ENCODE measurements around the gene HMGN1.
"Not testable (repeated sequence)": the region's sequence is repeated elsewhere in the genome, so short reads cannot be mapped to it uniquely, and the experiment has no call there.

Gene HMGN1

GRCh38 chr21:39348355-39349210, at the start of gene HMGN1:
Gene HMGN1 (minus strand): TSS chr21:39349088. CDS start chr21:39348917, 171 bp downstream.
- DNase-seq, result peak; percentile 94

GRCh38 chr21:39397646-39398385, 48.9 kb upstream of the HMGN1 start:
- DNase-seq, result no peak

GRCh38 chr21:39392981-39393380, 44.1 kb upstream of the HMGN1 start:
- DNase-seq, result no peak

- no peak for DNase-seq
These were observed 41.4 kb upstream of the HMGN1 start for GRCh38 chr21:39390212-39390765.

- DNase-seq, result no peak
These were observed 39.9 kb upstream of the HMGN1 start for GRCh38 chr21:39388811-39389155.

- peak; percentile 95 for DNase-seq
These were observed 39.3 kb upstream of the HMGN1 start for GRCh38 chr21:39388038-39388810.

- DNase-seq, result peak; percentile 95
These were observed 38.7 kb upstream of the HMGN1 start for GRCh38 chr21:39387461-39388037.

- no peak for DNase-seq
These were observed 38.0 kb upstream of the HMGN1 start for GRCh38 chr21:39386899-39387298.

- DNase-seq, result peak; percentile 19
These were observed 37.3 kb upstream of the HMGN1 start for GRCh38 chr21:39386194-39386593.

GRCh38 chr21:39385299-39386145, 36.6 kb upstream of the HMGN1 start:
- DNase-seq, result peak; percentile 83

- no peak for DNase-seq
These were observed 35.9 kb upstream of the HMGN1 start for GRCh38 chr21:39384674-39385298.

GRCh38 chr21:39382096-39382495, 33.2 kb upstream of the HMGN1 start:
- DNase-seq, result not testable (repeated sequence)

GRCh38 chr21:39381009-39381408, 32.1 kb upstream of the HMGN1 start:
- no peak for DNase-seq

GRCh38 chr21:39379986-39380891, 31.4 kb upstream of the HMGN1 start:
- DNase-seq, result peak; percentile 95

GRCh38 chr21:39377444-39378050, 28.7 kb upstream of the HMGN1 start:
- DNase-seq, result no peak

GRCh38 chr21:39375446-39375845, 26.6 kb upstream of the HMGN1 start:
- no peak for DNase-seq

GRCh38 chr21:39374046-39374445, 25.2 kb upstream of the HMGN1 start:
- no peak for DNase-seq

- DNase-seq, result no peak
These were observed 24.7 kb upstream of the HMGN1 start for GRCh38 chr21:39373634-39374033.

- not testable (repeated sequence) for DNase-seq
These were observed 21.0 kb upstream of the HMGN1 start for GRCh38 chr21:39369896-39370288.

- no peak for DNase-seq
These were observed 18.9 kb upstream of the HMGN1 start for GRCh38 chr21:39367783-39368182.

Measured in activated CD4-positive, alpha-beta T cell treated with anti-CD3 and anti-CD28 coated beads for 48 hours (primary cell).